Esophagus muscularis mucosa (tissue), 4 donors: Measurements from ENCODE around the gene GHR. TPM values are rescaled to one million over a fixed set of nuclear protein-coding genes. Genes with fewer than 3 reads are reported as not detected.

Experiments
- DNase-seq: peaks from one replicate; pipeline ENCODE4 v3.0.0-alpha.2; 2017; ENCODE audit errors: extremely low spot score
- H3K27ac ChIP-seq, 4 donors: fragments of 200-600 bp; sonication (generic); replicated peaks in 1 of 4; 1 replicate in 3 of 4; 2 replicates in 1 of 4; pipeline ENCODE4 v1.5.1; 2016 to 2019; ENCODE audit warnings: mild to moderate bottlenecking in 1 of 4
- H3K27me3 ChIP-seq, 4 donors: fragments of 200-600 bp; sonication (generic); one replicate each; pipeline versions ENCODE4 v1.5.1 to v1.6.0; 2016 to 2019
- H3K36me3 ChIP-seq, 4 donors: fragments of 200-600 bp; sonication (generic); one replicate each; pipeline ENCODE4 v1.5.1; 2016 to 2019
- H3K4me1 ChIP-seq, 4 donors: fragments of 200-600 bp; sonication (generic); one replicate each; pipeline ENCODE4 v1.5.1; 2016 to 2019
- H3K4me3 ChIP-seq, 4 donors: fragments of 200-600 bp; sonication (generic); 1 replicate in 2 of 4; 2 replicates in 2 of 4; pipeline ENCODE4 v1.5.1; 2016 to 2019; ENCODE audit warnings: mild to moderate bottlenecking in 4 of 4, moderate library complexity in 1 of 4
- H3K9me3 ChIP-seq, 4 donors: fragments of 200-600 bp; sonication (generic); 1 replicate in 3 of 4; 2 replicates in 1 of 4; pipeline ENCODE4 v1.5.1; 2016 to 2019
- EP300 ChIP-seq: sonication (generic); formaldehyde crosslinking; IDR thresholded peaks from one replicate; pipeline ENCODE4 v1.6.1; 2017; ENCODE audit warnings: antibody characterized with exemption
- POLR2A ChIP-seq: fragments of 450-650 bp; IDR thresholded peaks from one replicate; pipeline ENCODE4 v1.6.1; 2017; ENCODE audit warnings: antibody characterized with exemption, moderate library complexity, mild to moderate bottlenecking, low read depth
- POLR2AphosphoS5 ChIP-seq, 2 donors: sonication (generic); formaldehyde crosslinking; IDR thresholded peaks; one replicate each; pipeline ENCODE4 v1.6.1; 2017; ENCODE audit warnings: antibody characterized with exemption in 2 of 2
- WGBS: methylation state at CpG from one replicate; pipeline ENCODE4 v1.1.5; 2018; 5-methylcytosine and 5-hydroxymethylcytosine counted together
- intact Hi-C: fragments of 100-400 bp; cut with DNase I; formaldehyde crosslinking; loops from one replicate; pipeline ENCODE4 v1.15.1; 2023
- total RNA-seq, 4 donors: library from RNA; depleted of rRNA; stranded (reverse); fragments of >200 nt; gene quantifications; one replicate each; pipeline versions ENCODE4 v1.1.0 to v1.2.1, GENCODE V29; 2016
- TF ChIP-seq, protein P1 (sequence below), 3 experiments: fragments of 200-600 bp in 2 of 3; fragments of 450-650 bp in 1 of 3; sonication (generic) in 2 of 3; IDR thresholded peaks; one replicate each; pipeline ENCODE4 v1.5.1; 2017 to 2019; ENCODE audit warnings: antibody characterized with exemption in 3 of 3, mild to moderate bottlenecking in 2 of 3, moderate library complexity in 1 of 3

GHR gene
- total RNA-seq, 4 donors from 2014 or later: 5.3 to 9.1 (median 6.5) TPM

GRCh38 chr5:42701351-42702059 lies 278.3 kb downstream of the GHR start:
- H3K36me3 ChIP-seq: peaks cover 4 to 33% (median 8%) of the 10 kb centered on the region in 4 donors
- peaks cover 0 to 30% (median 18%) of the 10 kb centered on the region in 4 donors for H3K9me3 ChIP-seq
- no peak for DNase-seq
- no peak overlapping the region for H3K27ac ChIP-seq
- no peaks in the 10 kb centered on the region for H3K27me3 ChIP-seq
- TF ChIP-seq POLR2AphosphoS5 (IDR thresholded peaks at IDR 0.05): no peak
- no peaks in the 10 kb centered on the region for H3K4me1 ChIP-seq
- H3K4me3 ChIP-seq: no peak overlapping the region
- intact Hi-C loops: no loop called here
- 93% methylated on average over 7 of the region's 7 CpGs for WGBS

DNA sequence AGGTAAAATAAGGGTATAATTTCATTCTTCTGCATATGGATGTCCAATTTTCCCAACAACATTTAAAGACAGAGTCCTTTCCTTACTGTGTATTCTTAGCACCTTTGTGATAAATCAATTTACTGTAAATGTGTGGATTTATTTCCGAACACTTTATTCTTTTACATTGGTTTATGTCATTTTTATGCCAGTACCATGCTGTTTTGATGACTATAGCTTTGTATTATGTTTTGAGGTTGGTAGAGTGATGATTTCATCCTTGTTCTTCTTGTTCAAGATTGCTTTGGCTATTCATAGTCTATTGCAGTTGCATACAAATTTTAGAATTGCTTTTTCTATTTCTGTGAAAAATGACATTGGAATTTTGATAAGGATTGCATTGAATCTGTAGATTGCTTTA lies 280.0 kb downstream of the GHR start:
- no peak overlapping the region for H3K4me3 ChIP-seq
- H3K27me3 ChIP-seq: no peaks in the 10 kb centered on the region
- intact Hi-C loops: no loop called here
- DNase-seq: no peak
- WGBS: 0% methylated on average over 1 of the region's 1 CpG
- TF ChIP-seq EP300 (no peak), POLR2AphosphoS5 (IDR thresholded peaks at IDR 0.05) (no peak), POLR2A (no peak)
- TF ChIP-seq, protein P1, sequence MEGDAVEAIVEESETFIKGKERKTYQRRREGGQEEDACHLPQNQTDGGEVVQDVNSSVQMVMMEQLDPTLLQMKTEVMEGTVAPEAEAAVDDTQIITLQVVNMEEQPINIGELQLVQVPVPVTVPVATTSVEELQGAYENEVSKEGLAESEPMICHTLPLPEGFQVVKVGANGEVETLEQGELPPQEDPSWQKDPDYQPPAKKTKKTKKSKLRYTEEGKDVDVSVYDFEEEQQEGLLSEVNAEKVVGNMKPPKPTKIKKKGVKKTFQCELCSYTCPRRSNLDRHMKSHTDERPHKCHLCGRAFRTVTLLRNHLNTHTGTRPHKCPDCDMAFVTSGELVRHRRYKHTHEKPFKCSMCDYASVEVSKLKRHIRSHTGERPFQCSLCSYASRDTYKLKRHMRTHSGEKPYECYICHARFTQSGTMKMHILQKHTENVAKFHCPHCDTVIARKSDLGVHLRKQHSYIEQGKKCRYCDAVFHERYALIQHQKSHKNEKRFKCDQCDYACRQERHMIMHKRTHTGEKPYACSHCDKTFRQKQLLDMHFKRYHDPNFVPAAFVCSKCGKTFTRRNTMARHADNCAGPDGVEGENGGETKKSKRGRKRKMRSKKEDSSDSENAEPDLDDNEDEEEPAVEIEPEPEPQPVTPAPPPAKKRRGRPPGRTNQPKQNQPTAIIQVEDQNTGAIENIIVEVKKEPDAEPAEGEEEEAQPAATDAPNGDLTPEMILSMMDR (IDR thresholded peaks at IDR 0.05): no peak
- H3K9me3 ChIP-seq: peaks cover 0 to 30% (median 21%) of the 10 kb centered on the region in 4 donors
- H3K4me1 ChIP-seq: no peaks in the 10 kb centered on the region
- peaks cover 0 to 27% (median 8%) of the 10 kb centered on the region in 4 donors for H3K36me3 ChIP-seq
- H3K27ac ChIP-seq: no peak overlapping the region

DNA sequence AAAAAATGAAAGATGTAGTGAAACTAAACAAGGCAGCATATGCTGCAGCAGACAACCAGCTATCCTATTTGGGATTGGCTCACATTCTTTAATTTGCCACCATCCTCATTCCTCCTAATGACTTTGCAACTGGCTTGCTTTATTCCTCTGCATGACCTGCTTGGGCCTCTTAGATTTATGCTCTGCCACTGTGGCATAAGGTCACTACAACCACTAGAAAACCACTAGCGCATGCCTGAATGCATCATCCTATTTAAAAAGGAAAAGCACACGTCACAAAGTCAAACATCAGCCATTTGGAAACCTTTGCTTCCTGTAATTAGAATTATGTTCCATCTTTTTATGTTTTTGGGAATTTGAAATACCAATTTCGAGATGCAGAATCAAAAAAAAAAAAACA lies 292.5 kb downstream of the GHR start:
- Histone ChIP-seq H3K4me3 (no peak overlapping the region), H3K27me3 (no peaks in the 10 kb centered on the region), H3K9me3 (no peaks in the 10 kb centered on the region), H3K36me3 (peaks cover 4 to 14% (median 9%) of the 10 kb centered on the region in 4 donors), H3K27ac (no peak overlapping the region), H3K4me1 (no peaks in the 10 kb centered on the region)
- no peak for DNase-seq
- 86% methylated on average over 3 of the region's 3 CpGs for WGBS
- TF ChIP-seq EP300 (no peak), POLR2AphosphoS5 (IDR thresholded peaks at IDR 0.05) (no peak), POLR2A (no peak)
- TF ChIP-seq, protein P1 (IDR thresholded peaks at IDR 0.05): no peak
- intact Hi-C loops: no loop called here

DNA sequence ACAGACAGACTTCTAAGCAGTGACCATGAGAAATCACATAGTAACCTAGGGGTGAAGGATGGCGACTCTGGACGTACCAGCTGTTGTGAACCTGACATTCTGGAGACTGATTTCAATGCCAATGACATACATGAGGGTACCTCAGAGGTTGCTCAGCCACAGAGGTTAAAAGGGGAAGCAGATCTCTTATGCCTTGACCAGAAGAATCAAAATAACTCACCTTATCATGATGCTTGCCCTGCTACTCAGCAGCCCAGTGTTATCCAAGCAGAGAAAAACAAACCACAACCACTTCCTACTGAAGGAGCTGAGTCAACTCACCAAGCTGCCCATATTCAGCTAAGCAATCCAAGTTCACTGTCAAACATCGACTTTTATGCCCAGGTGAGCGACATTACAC lies 295.4 kb downstream of the GHR start:
- Histone ChIP-seq H3K9me3 (no peaks in the 10 kb centered on the region), H3K27me3 (no peaks in the 10 kb centered on the region), H3K4me3 (no peak overlapping the region), H3K27ac (no peak overlapping the region), H3K36me3 (peaks cover 4 to 17% (median 9%) of the 10 kb centered on the region in 4 donors), H3K4me1 (no peaks in the 10 kb centered on the region)
- 65% methylated on average over 4 of the region's 4 CpGs for WGBS
- TF ChIP-seq EP300 (no peak), POLR2A (no peak), POLR2AphosphoS5 (IDR thresholded peaks at IDR 0.05) (no peak)
- TF ChIP-seq, protein P1 (IDR thresholded peaks at IDR 0.05): no peak
- intact Hi-C loops: no loop called here
- DNase-seq: no peak

GRCh38 chr5:42719034-42719433 lies 295.8 kb downstream of the GHR start:
- Histone ChIP-seq H3K9me3 (no peaks in the 10 kb centered on the region), H3K4me1 (no peaks in the 10 kb centered on the region), H3K36me3 (peaks cover 4 to 17% (median 9%) of the 10 kb centered on the region in 4 donors), H3K27ac (no peak overlapping the region), H3K27me3 (no peaks in the 10 kb centered on the region), H3K4me3 (no peak overlapping the region)
- no peak for DNase-seq
- intact Hi-C loops: no loop called here
- TF ChIP-seq POLR2AphosphoS5 (IDR thresholded peaks at IDR 0.05): no peak
- no peak for TF ChIP-seq EP300
- TF ChIP-seq POLR2A: no peak
- TF ChIP-seq, protein P1 (IDR thresholded peaks at IDR 0.05): no peak
- WGBS: 71% methylated on average over 2 of the region's 2 CpGs
